HEK293 (cell line): ENCODE data around the gene NCOR2.

Source experiments
- CTCF ChIA-PET: fragments of 350-600 bp; formaldehyde crosslinking; extraction: SDS; loops from one replicate; lab custom pipeline; 2021; ENCODE audit warnings: antibody characterized with exemption; lab: Yijun Ruan, JAX
- POLR2A ChIA-PET: fragments of 300-600 bp; formaldehyde crosslinking; extraction: SDS; loops from one replicate; lab custom pipeline; 2020; ENCODE audit warnings: antibody characterized with exemption, inconsistent platforms; lab: Yijun Ruan, JAX
- H3K27ac ChIP-seq: fragments of 200-500 bp; sonication (Bioruptor generic); 2 replicates; pipeline ENCODE4 v1.5.1; 2014; ENCODE audit warnings: low read depth, low read length, control low read depth, inconsistent platforms; ENCODE audit errors: extremely low read depth
- H3K36me3 ChIP-seq, 2 experiments: fragments of 200-500 bp in 1 of 2; sonication (Bioruptor generic) in 1 of 2; 1 replicate in 1 of 2; 2 replicates in 1 of 2; pipeline ENCODE4 v1.5.1; 2014 to 2017; ENCODE audit warnings: inconsistent platforms in 2 of 2, low read length in 2 of 2; ENCODE audit not compliant: control insufficient read depth in 2 of 2, insufficient read depth in 1 of 2
- H3K4me1 ChIP-seq: fragments of 200-500 bp; sonication (Bioruptor generic); 2 replicates; pipeline ENCODE4 v1.5.1; 2014; ENCODE audit warnings: mild to moderate bottlenecking, low read length, inconsistent platforms; ENCODE audit not compliant: control insufficient read depth, insufficient read depth
- H3K4me3 ChIP-seq: 2 replicates; pipeline ENCODE4 v1.5.1; 2011; ENCODE audit warnings: low read depth, mild to moderate bottlenecking, control low read depth, low read length, moderate library complexity
- H3K9me3 ChIP-seq: fragments of 200-500 bp; sonication (Bioruptor generic); 2 replicates; pipeline ENCODE4 v1.5.1; 2014; ENCODE audit warnings: low read depth, low read length, inconsistent platforms; ENCODE audit not compliant: control insufficient read depth, insufficient read depth
- ATF2 ChIP-seq: fragments of 450-650 bp; formaldehyde crosslinking; IDR thresholded peaks from 2 replicates; pipeline ENCODE4 v1.5.1; 2016; ENCODE audit warnings: missing biosample characterization, missing genetic modification characterization, low read depth
- BCL6B ChIP-seq: fragments of 450-650 bp; formaldehyde crosslinking; IDR thresholded peaks from 2 replicates; pipeline ENCODE4 v1.5.1; 2017; ENCODE audit warnings: missing biosample characterization, missing genetic modification characterization
- ELK4 ChIP-seq: IDR thresholded peaks from 2 replicates; pipeline ENCODE4 v1.6.1; 2011; ENCODE audit warnings: mild to moderate bottlenecking, low read depth, low read length, borderline replicate concordance
- FEZF1 ChIP-seq: fragments of 450-650 bp; formaldehyde crosslinking; IDR thresholded peaks from 2 replicates; pipeline ENCODE4 v1.5.1; 2016; ENCODE audit warnings: missing biosample characterization, missing genetic modification characterization
- GFI1B ChIP-seq: fragments of 450-650 bp; formaldehyde crosslinking; IDR thresholded peaks from 2 replicates; pipeline ENCODE4 v1.5.1; 2016; ENCODE audit warnings: missing biosample characterization, missing genetic modification characterization
- KLF10 ChIP-seq: fragments of 450-650 bp; IDR thresholded peaks from 2 replicates; pipeline ENCODE4 v1.5.1; 2018; ENCODE audit warnings: missing biosample characterization, mild to moderate bottlenecking, missing genetic modification characterization
- MZF1 ChIP-seq: fragments of 450-650 bp; formaldehyde crosslinking; IDR thresholded peaks from 2 replicates; pipeline ENCODE4 v1.5.1; 2017; ENCODE audit warnings: missing biosample characterization, missing genetic modification characterization, borderline replicate concordance
- REST ChIP-seq: fragments of 450-650 bp; formaldehyde crosslinking; IDR thresholded peaks from 2 replicates; pipeline ENCODE4 v1.5.1; 2016; ENCODE audit warnings: missing biosample characterization, missing genetic modification characterization
- ZNF146 ChIP-seq: fragments of 450-650 bp; formaldehyde crosslinking; IDR thresholded peaks from 2 replicates; pipeline ENCODE4 v1.5.1; 2016; ENCODE audit warnings: missing biosample characterization, missing genetic modification characterization
- ZNF155 ChIP-seq: fragments of 450-650 bp; formaldehyde crosslinking; IDR thresholded peaks from 2 replicates; pipeline ENCODE4 v1.5.1; 2016; ENCODE audit warnings: missing biosample characterization, missing genetic modification characterization
- ZNF221 ChIP-seq: fragments of 450-650 bp; formaldehyde crosslinking; IDR thresholded peaks from 2 replicates; pipeline ENCODE4 v1.5.1; 2017; ENCODE audit warnings: missing biosample characterization, missing genetic modification characterization, borderline replicate concordance
- ZNF248 ChIP-seq: fragments of 450-650 bp; formaldehyde crosslinking; IDR thresholded peaks from 2 replicates; pipeline ENCODE4 v1.5.1; 2017; ENCODE audit warnings: missing biosample characterization, missing genetic modification characterization
- ZNF302 ChIP-seq: fragments of 450-650 bp; formaldehyde crosslinking; IDR thresholded peaks from 2 replicates; pipeline ENCODE4 v1.5.1; 2016; ENCODE audit warnings: missing biosample characterization, missing genetic modification characterization, low read depth
- ZNF335 ChIP-seq: fragments of 450-650 bp; formaldehyde crosslinking; conservative IDR thresholded peaks from 2 replicates; pipeline ENCODE4 v1.5.1; 2016; ENCODE audit warnings: missing biosample characterization, missing genetic modification characterization
- ZNF362 ChIP-seq: fragments of 450-650 bp; formaldehyde crosslinking; IDR thresholded peaks from 2 replicates; pipeline ENCODE4 v1.5.1; 2016; ENCODE audit warnings: missing biosample characterization, missing genetic modification characterization
- ZNF658 ChIP-seq: fragments of 450-650 bp; formaldehyde crosslinking; IDR thresholded peaks from 2 replicates; pipeline ENCODE4; 2016; ENCODE audit warnings: missing biosample characterization, missing genetic modification characterization
- ZNF701 ChIP-seq: fragments of 450-650 bp; formaldehyde crosslinking; IDR thresholded peaks from 2 replicates; pipeline ENCODE4 v1.5.1; 2016; ENCODE audit warnings: missing biosample characterization, missing genetic modification characterization
- ZSCAN23 ChIP-seq: fragments of 450-650 bp; formaldehyde crosslinking; IDR thresholded peaks from 2 replicates; pipeline ENCODE4 v1.5.1; 2016; ENCODE audit warnings: missing biosample characterization, missing genetic modification characterization
- ZSCAN5A ChIP-seq: fragments of 450-650 bp; formaldehyde crosslinking; IDR thresholded peaks from 2 replicates; pipeline ENCODE4 v1.5.1; 2016; ENCODE audit warnings: missing biosample characterization, missing genetic modification characterization

NCOR2 gene

GRCh38 chr12:124568431-124569374 lies 1.3 kb upstream of the NCOR2 start (continued):
- TF ChIP-seq BCL6B (tag by site-specific recombination): no peak

GRCh38 chr12:124567673-124568373 lies 411 bp upstream of the NCOR2 start:
- CTCF ChIA-PET: interaction anchor here (0.6 to 1.3 kb wide), 2 partner anchors 16 to 199 kb away, joined by 3 to 4 read pairs; no protein-coding TSS in a partner anchor
- no peaks in the 10 kb centered on the region for H3K36me3 ChIP-seq
- H3K9me3 ChIP-seq: no peaks in the 10 kb centered on the region
- peak overlapping the region; percentile 81 for H3K27ac ChIP-seq
- H3K4me3 ChIP-seq: peak overlapping the region; percentile 44
- H3K4me1 ChIP-seq: peaks cover 5% of the 10 kb centered on the region
- POLR2A ChIA-PET: interaction anchor here (2.0 to 3.0 kb wide), 2 partner anchors 16 to 50 kb away, joined by 7 to 10 read pairs; no protein-coding TSS in a partner anchor
- TF ChIP-seq KLF10 (tag by site-specific recombination) (peak; percentile 99), ZNF146 (tag by site-specific recombination) (no peak), MZF1 (tag by site-specific recombination) (no peak), ELK4 (no peak), ATF2 (tag by site-specific recombination) (no peak), ZNF221 (tag by site-specific recombination) (no peak), ZNF658 (no peak), ZNF248 (tag by site-specific recombination) (no peak), ZNF302 (tag by site-specific recombination) (no peak), REST (tag by site-specific recombination) (no peak), ZSCAN23 (no peak), ZNF335 (tag by site-specific recombination) (peak; percentile 77), ZNF362 (tag by site-specific recombination) (no peak), GFI1B (tag by site-specific recombination) (no peak), ZNF701 (no peak), FEZF1 (no peak), ZNF155 (tag by site-specific recombination) (no peak), ZSCAN5A (tag by site-specific recombination) (0 out of 2 replicates have a peak, but pooled peaks have one; percentile 11)
